ENCODE data around the gene SIK3. TPM values are rescaled to one million over a fixed set of nuclear protein-coding genes. Genes with fewer than 3 reads are reported as not detected.

The SIK3 gene
- total RNA-seq, 2 donors from 2014 or later: 26.2 to 77.6 TPM

- no peak for DNase-seq (ENCODE audit: low spot score)
- no peaks in the 10 kb centered on the region for H3K36me3 ChIP-seq
- no peak for TF ChIP-seq POLR2AphosphoS5 (IDR thresholded peaks at IDR 0.05)
- TF ChIP-seq CTCF (IDR thresholded peaks at IDR 0.05): no peak
- no peak for TF ChIP-seq POLR2A (IDR thresholded peaks at IDR 0.05)
- 59% methylated on average over 5 of the region's 5 CpGs for WGBS
- no peak overlapping the region for H3K27ac ChIP-seq
- intact Hi-C loops (cut with DNase I): no loop called here
- no peak overlapping the region for H3K4me3 ChIP-seq
- H3K27me3 ChIP-seq (replicated peaks; ENCODE audit: insufficient read depth): no peaks in the 10 kb centered on the region
- H3K9me3 ChIP-seq: no peaks in the 10 kb centered on the region
- H3K4me1 ChIP-seq (replicated peaks): no peaks in the 10 kb centered on the region
Observed at GRCh38 chr11:116813781-116814471, 284.3 kb downstream of the SIK3 start.

GRCh38 chr11:116813170-116813569, 285.1 kb downstream of the SIK3 start:
- Histone ChIP-seq H3K27ac (no peak overlapping the region), H3K36me3 (no peaks in the 10 kb centered on the region), H3K27me3 (replicated peaks; ENCODE audit: insufficient read depth) (no peaks in the 10 kb centered on the region), H3K4me1 (replicated peaks) (no peaks in the 10 kb centered on the region), H3K9me3 (no peaks in the 10 kb centered on the region), H3K4me3 (no peak overlapping the region)
- intact Hi-C loops (cut with DNase I): no loop called here
- WGBS: 89% methylated on average over 1 of the region's 1 CpG
- DNase-seq (ENCODE audit: low spot score): no peak
- no peak for TF ChIP-seq POLR2A (IDR thresholded peaks at IDR 0.05)
- TF ChIP-seq POLR2AphosphoS5 (IDR thresholded peaks at IDR 0.05): no peak
- no peak for TF ChIP-seq CTCF (IDR thresholded peaks at IDR 0.05)

GRCh38 chr11:116812109-116812508, 286.1 kb downstream of the SIK3 start:
- no peaks in the 10 kb centered on the region for H3K36me3 ChIP-seq
- no peak for DNase-seq (ENCODE audit: low spot score)
- H3K4me3 ChIP-seq: no peak overlapping the region
- H3K9me3 ChIP-seq: no peaks in the 10 kb centered on the region
- no peaks in the 10 kb centered on the region for H3K27me3 ChIP-seq (replicated peaks; ENCODE audit: insufficient read depth)
- no peak overlapping the region for H3K27ac ChIP-seq
- H3K4me1 ChIP-seq (replicated peaks): no peaks in the 10 kb centered on the region
- no peak for TF ChIP-seq POLR2A (IDR thresholded peaks at IDR 0.05)
- TF ChIP-seq CTCF (IDR thresholded peaks at IDR 0.05): no peak
- TF ChIP-seq POLR2AphosphoS5 (IDR thresholded peaks at IDR 0.05): no peak
- 95% methylated on average over 4 of the region's 4 CpGs for WGBS
- intact Hi-C loops (cut with DNase I): no loop called here

GRCh38 chr11:116811194-116811593, 287.0 kb downstream of the SIK3 start:
- no peak overlapping the region for H3K27ac ChIP-seq
- H3K36me3 ChIP-seq: no peaks in the 10 kb centered on the region
- H3K27me3 ChIP-seq (replicated peaks; ENCODE audit: insufficient read depth): no peaks in the 10 kb centered on the region
- no peaks in the 10 kb centered on the region for H3K9me3 ChIP-seq
- 67% methylated on average over 3 of the region's 3 CpGs for WGBS
- intact Hi-C loops (cut with DNase I): no loop called here
- TF ChIP-seq POLR2AphosphoS5 (IDR thresholded peaks at IDR 0.05): no peak
- TF ChIP-seq CTCF (IDR thresholded peaks at IDR 0.05): no peak
- H3K4me3 ChIP-seq: no peak overlapping the region
- no peak for DNase-seq (ENCODE audit: low spot score)
- H3K4me1 ChIP-seq (replicated peaks): no peaks in the 10 kb centered on the region

Measured in prostate gland (tissue), 2 donors.